K562 (cell line): ENCODE measurements around the gene SMAGP. TPM values are rescaled to one million over a fixed set of nuclear protein-coding genes. Genes with fewer than 3 reads are reported as not detected.
A peak's percentile ranks its signal among the peaks of the same experiment; 100 is the strongest.

Source experiments
- AFF1 ChIP-seq, 2 experiments: fragments of 450-650 bp; IDR thresholded peaks; 2 replicates each; pipeline ENCODE4 v1.6.1; 2018; ENCODE audit warnings: mild to moderate bottlenecking in 2 of 2, low read depth in 1 of 2; ENCODE audit not compliant: partially characterized antibody in 2 of 2
- CHD4 ChIP-seq: fragments of 200-600 bp; sonication (generic); IDR thresholded peaks from 3 replicates; pipeline ENCODE4 v1.6.1; 2012; ENCODE audit warnings: low read depth, mild to moderate bottlenecking, mixed read lengths, low read length, inconsistent platforms; ENCODE audit not compliant: insufficient read depth, insufficient replicate concordance, poor library complexity, severe bottlenecking
- DEAF1 ChIP-seq: fragments of 450-650 bp; formaldehyde crosslinking; IDR thresholded peaks from 2 replicates; pipeline ENCODE4 v1.4.0; 2020; ENCODE audit warnings: mild to moderate bottlenecking, moderate library complexity
- ESRRA ChIP-seq: fragments of 450-650 bp; IDR thresholded peaks from 2 replicates; pipeline ENCODE4 v1.6.1; 2014; ENCODE audit warnings: low read depth, mild to moderate bottlenecking, moderate library complexity, borderline replicate concordance
- MGA ChIP-seq: fragments of 450-650 bp; IDR thresholded peaks from 2 replicates; pipeline ENCODE4 v1.6.1; 2016; ENCODE audit warnings: mild to moderate bottlenecking, moderate library complexity
- SMAD2 ChIP-seq: fragments of 150-350 bp; IDR thresholded peaks from 2 replicates; pipeline ENCODE4 v1.6.1; 2014; ENCODE audit warnings: low read depth, mild to moderate bottlenecking, low read length
- SP1 ChIP-seq: sonication (generic); formaldehyde crosslinking; IDR thresholded peaks from 2 replicates; pipeline ENCODE4 v1.8.1; 2022; ENCODE audit warnings: mild to moderate bottlenecking, missing genetic modification reagents
- polyA plus RNA-seq, 8 experiments: library from polyadenylated mRNA; depleted of rRNA in 4 of 8; stranded (reverse) in 5 of 8; unstranded in 3 of 8; fragments of >200 nt; fragmentation: Nextera tagmentation in 2 of 8; fragmentation: Illumina TruSeq in 1 of 8; extraction: Ambion mirVana in 2 of 8; extraction: Trizol in 1 of 8; gene quantifications; 2 replicates each; pipeline versions ENCODE4 v1.2.1 to v1.2.3, GENCODE V29; 2011 to 2014; ENCODE audit warnings: inconsistent platforms in 1 of 8, missing spikeins in 1 of 8
- total RNA-seq, 7 experiments: library from RNA; depleted of rRNA in 6 of 7; stranded (reverse); fragments of >200 nt in 6 of 7; fragmentation: Illumina TruSeq in 2 of 7; extraction: Trizol in 2 of 7; gene quantifications; 2 replicates each; pipeline versions ENCODE4 v1.2.1 to v1.2.3, GENCODE V29; 2011 to 2021; ENCODE audit warnings: low replicate concordance in 1 of 7

Gene SMAGP
- total and polyA plus RNA-seq, 9 of the 15 experiments (the other 6 are each of a cell fraction or from before 2014, with no cell fraction given), result 23.1 to 62.3 (median 29.9) TPM

- TF ChIP-seq MGA (peak; percentile 47), DEAF1 (peak; percentile 70; the same call in 1 of the 2 replicates), AFF1 (IDR thresholded peaks at IDR 0.05; ENCODE audit: low read depth in 1 of 2, partially characterized antibody in 2 of 2) (peak in 1 of 2 experiments; percentile 83), ESRRA (peak; percentile 16; the same call in 1 of the 2 replicates), CHD4 (no peak), SP1 (CRISPR knock-in tag) (peak; percentile 70), SMAD2 (no peak)
These were observed 795 bp downstream of the SMAGP start (continued) for GRCh38 chr12:51269174-51270066.
